HG03064 (cell line): ENCODE data around the gene FBXO41.

ENCODE experiments used
- ATAC-seq: cut with Tn5 transposase; IDR thresholded peaks from one replicate; pipeline ENCODE4 v1.9.1; 2021; ENCODE audit warnings: low read depth; ENCODE audit not compliant: unreplicated experiment

The FBXO41 gene, protein sequence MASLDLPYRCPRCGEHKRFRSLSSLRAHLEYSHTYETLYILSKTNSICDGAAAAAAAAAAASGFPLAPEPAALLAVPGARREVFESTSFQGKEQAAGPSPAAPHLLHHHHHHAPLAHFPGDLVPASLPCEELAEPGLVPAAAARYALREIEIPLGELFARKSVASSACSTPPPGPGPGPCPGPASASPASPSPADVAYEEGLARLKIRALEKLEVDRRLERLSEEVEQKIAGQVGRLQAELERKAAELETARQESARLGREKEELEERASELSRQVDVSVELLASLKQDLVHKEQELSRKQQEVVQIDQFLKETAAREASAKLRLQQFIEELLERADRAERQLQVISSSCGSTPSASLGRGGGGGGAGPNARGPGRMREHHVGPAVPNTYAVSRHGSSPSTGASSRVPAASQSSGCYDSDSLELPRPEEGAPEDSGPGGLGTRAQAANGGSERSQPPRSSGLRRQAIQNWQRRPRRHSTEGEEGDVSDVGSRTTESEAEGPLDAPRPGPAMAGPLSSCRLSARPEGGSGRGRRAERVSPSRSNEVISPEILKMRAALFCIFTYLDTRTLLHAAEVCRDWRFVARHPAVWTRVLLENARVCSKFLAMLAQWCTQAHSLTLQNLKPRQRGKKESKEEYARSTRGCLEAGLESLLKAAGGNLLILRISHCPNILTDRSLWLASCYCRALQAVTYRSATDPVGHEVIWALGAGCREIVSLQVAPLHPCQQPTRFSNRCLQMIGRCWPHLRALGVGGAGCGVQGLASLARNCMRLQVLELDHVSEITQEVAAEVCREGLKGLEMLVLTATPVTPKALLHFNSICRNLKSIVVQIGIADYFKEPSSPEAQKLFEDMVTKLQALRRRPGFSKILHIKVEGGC

DNA sequence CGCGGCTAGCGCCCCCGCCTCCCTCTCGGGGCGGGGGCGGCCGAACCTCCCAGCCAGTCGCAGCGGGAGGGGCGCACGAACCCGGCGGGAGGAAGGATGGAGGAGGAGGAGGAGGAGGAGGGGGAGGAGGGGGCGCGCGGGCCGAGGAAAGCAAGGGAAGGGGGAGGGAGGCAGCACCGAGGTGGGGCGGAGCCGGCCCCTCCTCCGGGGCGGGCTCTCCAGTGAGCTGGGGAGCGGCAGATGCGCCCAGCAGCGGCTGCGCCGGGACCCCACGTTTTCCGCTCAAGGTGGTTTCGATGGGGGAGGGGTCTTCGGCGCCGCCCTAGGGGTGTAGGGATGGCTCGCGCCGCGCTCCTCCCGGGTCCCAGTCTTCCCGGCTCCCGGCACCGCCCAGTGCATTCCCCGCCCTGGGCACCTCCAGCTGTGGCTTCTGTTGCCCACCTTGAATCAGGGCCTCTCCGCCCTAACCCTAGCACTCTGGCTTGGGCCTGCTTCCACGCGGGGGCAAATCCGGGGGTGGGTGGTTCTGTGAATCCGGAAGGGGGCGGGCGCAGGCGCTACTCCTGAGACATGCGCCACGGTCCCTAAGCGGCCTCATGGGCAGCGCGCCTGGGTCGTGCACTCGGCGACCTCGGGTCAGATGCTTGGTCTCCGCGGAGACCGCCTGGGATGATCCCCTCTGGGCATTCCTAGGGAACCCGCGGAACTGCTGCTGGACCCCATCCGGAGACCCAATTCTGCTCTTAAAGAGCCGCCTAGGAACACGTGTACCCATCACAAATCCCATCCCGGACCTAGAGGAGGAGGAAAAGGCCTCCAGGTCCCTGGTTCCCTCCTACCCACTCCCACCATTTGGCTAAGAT lies at the start of gene FBXO41:
TSS of gene FBXO41 (minus strand) at position 183 of the 863 bp plus-strand sequence. CDS start 14,848 bp downstream, outside the sequence.
- peak; percentile 69 for ATAC-seq

DNA sequence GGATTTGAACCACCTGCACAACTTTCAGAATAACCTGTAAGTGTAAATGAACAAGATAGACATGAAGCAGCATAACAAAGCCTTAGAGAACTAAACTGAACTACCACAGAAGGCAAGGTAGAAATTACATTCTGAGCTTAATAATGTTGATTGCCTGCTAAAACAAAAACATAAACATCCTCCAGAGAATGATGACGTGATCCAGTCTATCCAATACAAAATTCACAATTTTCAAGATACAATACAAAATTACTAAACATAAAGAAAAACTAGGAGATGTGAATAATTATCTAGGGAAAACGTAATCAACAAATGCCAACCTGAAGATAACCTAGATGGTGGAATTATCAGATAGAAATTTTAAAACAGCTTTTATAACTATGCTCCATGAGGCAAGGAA lies 49.8 kb upstream of the FBXO41 start:
- ATAC-seq = no peak

DNA sequence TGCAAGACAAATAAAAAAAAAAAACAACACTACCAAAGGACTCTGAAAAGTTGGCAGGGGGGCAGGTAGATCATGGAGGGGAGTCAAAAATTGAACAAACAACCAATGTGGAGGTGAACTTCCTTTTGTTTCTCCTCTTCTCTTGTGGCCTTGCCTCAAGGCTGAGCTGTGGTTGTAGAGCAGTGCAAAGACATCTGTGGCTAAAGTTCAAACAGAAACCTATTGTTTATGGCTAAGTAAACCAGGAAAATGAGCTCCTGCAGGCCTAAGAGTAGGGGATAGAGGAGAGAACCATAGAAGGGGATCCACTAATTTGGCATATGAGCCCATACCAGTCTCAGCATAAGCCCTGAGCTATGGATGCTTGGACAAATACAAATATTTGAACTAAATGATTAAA lies 49.3 kb upstream of the FBXO41 start:
- no peak for ATAC-seq

DNA sequence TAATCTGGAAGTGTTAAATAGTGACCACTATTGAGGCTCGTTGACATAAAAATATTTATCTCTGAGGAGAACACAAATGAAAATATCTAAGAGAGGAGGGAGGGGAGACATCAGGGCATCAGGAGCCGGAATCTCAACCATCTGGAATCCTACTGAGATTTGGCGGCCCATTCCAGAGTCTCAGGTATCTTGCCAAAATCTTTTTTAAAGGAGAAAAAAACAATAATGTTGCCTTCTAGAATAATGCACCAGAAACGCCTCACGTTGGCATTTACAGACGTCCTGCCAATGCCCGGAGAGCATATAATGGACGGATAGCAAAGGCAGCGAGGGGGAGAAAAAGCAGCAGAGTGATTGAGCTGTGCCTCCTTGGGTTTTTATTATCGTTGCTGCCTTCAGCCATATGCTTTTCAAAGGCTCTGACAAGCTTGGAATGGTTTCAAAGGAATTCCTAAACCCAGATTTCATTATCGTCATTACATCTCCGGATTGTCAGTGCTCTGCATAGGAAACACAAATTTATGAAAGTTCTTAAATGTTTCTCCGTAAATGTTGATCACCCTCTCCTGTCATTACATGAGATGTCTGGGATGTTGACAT lies 39.9 kb upstream of the FBXO41 start:
- no peak for ATAC-seq

DNA sequence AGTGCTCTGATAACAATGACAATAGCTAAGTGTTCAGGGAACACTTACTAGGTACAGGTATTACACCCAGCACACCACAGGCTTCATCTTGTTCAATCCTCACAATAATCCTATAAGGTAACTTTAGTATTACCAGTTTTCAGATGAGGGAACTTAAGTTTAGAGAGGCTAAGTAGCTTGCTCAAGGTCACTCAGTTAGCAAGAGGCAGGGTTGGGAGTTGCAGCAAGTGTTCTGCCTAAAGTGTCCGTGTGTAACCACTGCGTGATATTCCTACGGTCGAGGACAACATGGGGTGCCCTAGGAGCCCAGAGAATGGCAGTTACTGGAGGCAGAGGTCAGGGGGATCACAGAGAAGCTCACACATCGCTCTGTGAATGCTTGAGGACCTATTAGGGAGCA lies 39.3 kb upstream of the FBXO41 start:
- no peak for ATAC-seq

DNA sequence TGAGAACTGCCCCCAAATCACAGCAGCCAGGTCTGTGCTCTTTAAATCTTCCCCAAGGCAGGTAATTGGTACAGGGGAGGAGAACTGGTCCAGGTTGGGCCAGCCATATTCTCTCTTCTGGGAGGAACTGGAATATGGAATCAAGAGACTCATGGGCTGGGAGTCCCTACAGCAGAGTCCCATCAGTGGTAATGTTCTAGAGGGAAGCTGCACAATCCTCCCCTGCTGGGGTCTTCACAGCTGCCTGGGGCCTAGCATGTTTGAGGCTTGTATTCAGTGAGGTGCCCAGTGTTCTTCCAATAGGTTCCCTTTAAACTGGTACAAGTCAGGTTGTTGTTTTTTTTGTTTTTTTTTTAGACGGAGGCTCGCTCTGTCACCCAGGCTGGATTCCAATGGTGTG lies 30.2 kb upstream of the FBXO41 start:
- no peak for ATAC-seq

DNA sequence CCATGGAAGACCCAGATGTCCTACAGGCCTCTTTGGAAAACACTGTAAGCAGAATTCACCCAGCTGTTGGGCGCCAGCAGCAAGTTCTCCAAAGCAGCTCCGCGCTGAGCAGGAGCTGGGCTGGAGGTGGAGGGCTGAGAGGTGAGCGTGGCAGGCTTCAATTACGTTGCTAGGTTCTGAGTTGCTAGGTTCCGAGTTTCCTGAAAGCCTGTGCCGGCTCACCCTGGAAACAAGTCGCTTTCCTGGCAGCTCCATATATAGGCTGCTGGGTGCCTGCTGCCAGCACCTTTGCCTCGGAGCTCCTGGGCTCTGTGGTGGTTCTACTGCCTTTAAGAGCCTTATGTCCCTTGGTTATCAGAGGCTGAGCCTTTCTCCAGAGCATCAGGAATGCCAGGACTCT lies 23.4 kb upstream of the FBXO41 start:
- no peak for ATAC-seq

DNA sequence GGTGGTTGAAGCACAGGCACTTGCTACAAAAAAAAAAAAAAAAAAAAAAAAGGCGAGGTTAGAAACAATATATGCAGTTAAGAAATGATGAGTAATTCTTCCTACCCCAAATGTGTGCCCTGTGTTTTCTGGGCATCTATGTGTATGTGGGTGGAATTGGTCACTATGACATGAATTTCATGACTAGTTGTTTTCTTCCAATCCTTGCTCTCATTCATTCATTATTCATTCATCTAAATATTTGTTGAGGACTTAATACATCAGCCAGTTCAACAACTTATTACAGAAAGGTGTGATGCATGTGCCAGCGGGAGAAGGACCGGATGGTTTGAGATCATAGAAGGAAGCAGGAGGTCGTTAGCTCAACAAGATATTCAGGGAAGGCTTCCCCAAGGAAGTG lies 17.4 kb upstream of the FBXO41 start:
- ATAC-seq = no peak

DNA sequence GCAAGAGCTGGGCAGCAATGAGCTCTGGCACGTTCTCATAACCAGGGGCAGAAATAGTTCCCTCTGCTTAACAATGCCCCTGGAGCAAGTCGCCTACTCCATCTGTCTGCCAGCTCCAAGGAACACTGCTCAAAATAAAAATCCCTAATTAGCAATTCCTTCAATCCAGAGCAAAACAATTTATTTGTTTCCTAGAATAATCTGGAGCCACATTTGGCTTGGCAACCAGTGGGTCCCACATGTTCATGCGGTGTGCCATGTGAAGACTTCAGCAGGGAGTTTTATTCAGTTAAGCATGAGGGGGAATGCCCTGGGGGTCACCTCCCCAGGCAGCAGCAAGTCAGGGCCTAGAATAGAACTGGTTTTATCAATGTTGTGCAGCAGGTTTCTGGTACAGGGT lies 16.6 kb upstream of the FBXO41 start:
- no peak for ATAC-seq

DNA sequence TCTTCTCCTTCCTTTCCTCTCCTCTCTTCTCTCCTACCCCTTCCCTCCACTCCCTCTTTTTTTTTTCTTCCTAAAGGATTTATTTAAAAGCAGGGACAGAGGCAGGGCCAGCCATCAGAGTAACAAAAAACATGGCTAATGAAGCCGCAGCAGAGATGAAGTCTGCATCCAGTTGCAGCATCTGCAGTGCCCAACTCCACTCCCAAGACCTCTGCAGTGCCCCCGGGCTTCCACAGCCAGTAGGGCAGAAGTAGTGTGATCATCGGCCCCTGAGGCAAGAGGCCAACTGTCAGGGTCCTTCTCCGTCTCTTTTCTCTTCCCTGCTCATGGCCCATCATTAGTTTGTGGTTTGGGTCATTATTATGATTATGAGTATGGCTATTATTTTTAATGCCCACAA lies 13.3 kb upstream of the FBXO41 start:
- no peak for ATAC-seq

DNA sequence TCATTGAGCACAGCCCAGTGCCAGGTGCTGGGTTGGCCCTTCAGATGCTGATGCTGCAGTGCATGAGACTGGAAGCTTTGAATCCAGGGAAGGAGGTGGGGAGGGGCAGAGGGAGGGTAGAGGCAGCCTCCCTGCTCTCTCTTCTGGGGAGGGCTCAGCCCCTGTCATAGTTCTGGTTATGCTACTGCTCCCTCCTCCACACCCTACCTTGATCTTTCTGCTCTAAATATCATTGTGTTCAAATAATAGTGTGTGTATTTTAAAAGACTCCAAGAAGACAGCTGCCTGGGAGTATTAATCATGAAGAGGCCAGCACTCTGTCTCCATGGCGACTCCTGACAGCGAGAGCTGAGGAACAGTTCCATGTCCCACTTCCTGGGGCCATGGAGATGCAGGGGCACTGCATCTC lies 12.9 kb upstream of the FBXO41 start:
- ATAC-seq = no peak

DNA sequence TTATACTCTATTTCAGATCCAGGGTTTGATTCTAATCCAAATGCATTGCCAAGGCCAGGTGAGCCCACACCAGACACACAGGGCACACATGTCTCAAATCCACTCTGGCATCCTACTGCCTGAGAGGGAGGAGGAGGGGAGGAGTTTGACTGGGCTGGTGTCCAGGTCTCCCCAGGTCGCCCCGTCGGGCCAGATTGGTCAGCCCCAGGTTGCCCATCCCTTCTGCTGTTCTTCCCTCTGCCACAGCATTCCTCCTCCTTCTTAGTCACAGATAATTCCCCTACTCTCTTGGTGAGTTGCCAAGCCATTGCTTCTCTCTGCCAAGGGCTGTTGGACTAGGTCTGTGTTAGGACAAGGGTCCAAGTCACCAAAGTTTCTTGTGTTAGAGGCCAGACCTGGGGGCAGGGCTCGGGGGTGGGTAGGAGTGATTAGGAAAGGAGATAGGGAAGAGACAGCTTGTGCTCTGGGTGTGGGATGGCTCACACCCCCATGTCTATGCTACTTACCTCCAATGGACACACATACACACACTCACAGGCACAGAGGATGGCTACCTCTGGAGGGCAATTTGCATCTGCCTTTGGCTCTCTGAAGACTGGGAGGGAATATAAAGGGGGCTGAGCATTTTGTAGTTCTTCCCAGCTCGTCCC lies 11.6 kb upstream of the FBXO41 start:
- ATAC-seq = no peak

DNA sequence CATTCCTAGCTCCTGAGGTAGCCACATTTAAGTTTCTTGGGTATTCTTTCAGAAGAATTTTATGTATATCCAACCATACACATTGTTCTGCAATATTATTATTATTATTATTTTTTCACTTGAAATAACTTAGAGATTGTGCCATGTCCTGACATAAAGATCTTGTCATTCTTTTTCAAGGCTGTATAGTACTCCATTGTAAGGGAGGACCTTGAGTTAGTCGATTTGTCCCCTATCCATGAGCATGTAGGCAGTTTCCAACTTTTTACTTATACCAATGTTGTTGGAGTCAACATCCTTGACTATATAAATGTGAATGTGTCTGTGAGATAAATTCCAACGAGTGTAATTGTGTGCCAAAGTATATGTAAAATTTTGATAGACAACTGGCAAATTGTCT lies 10.0 kb upstream of the FBXO41 start:
- no peak for ATAC-seq

DNA sequence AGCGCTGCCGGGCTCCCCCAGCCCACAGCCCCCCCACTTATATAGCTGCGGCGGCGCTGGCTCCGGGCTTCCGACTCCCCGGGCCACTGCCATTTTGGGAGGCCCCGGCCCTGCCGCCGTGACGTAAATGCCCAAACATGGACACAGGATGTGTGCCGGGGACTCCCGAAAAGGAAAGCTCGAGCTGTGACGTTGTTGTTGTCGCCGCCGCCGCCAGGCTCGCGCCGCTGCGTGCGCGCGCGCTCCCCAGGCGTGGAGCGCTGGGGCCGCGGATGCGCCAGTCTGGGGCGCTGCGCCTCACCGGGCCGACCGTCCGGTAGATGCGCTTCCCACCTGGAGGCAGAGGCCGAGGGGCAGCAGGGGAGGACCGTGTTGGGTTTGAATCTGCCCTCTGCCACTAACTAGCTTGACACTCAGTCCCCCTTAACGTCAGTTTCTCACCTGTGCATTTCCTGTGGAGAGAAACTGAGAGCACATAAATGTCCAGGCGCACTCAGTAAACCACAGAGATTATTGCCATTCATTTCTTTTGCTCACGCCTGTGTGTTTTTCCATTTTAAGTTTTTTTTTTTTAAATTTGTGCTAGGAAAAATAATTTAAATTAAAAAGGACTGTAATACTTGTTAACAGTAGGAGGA lies 9.4 kb upstream of the FBXO41 start, which contains the start of gene EGR4:
TSS of gene EGR4 (minus strand) at position 15 of the 638 bp plus-strand sequence. CDS start 231 bp downstream, outside the sequence.
- ATAC-seq = peak; percentile 88

DNA sequence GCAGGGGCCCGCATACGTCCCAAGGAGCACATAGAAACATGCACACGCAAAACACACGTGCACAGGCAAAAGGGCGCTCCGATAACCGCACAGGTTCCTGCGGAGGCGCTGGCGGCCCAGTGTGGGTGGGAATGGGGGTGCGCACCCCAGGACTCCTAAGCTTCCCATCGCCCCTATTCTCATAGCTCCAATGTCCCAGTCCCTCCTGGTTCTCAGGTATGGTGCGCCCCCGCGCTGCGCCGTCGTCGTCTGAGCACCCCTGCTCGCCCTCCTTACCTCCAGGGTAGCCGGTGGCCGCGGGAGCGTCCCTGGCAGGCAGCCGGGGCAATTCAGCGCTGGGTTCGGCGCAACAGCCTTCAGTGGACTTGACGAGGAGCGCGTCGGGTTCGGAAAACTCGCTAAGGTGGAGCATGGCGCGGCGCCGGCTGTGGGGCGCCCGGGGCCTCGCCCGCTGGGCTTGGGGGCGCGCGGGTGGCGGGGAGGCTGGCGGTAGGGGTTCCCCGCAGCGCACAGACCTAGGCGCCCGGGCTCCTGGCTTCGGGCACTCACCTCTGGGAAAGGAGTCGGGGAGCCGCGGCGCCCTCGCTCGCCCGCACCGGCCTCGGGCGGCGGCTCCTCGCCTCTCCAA lies 8.7 kb upstream of the FBXO41 start:
- no peak for ATAC-seq

DNA sequence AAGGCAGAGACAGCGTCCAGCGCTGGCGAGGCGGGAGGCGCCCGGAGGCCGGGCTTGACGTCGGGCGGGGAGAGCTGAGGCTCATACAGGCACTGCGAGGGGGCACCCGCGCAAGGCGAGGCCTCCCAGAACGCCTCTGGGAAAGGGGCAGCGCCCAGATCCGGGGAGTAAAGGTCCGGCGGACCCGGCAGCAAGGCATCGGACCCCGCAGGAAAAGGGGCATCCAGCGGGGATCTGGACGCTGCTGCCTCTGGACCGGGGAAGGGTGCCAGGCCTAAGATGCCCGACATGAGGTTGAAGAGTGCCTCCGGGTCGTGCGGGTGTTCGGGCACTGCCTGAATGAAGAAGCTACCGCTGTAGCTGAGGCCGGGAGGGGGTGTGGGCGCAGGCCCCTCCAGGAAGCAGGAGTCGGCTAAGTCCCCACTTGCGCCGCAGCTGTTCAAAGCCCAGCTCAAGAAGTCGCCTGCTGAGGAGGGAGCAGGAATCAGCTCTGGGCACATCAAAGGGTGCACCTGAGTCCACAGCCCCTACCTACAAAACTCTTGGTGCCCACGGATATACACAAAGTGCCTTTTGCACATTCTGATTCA lies 8.1 kb upstream of the FBXO41 start:
- no peak for ATAC-seq

DNA sequence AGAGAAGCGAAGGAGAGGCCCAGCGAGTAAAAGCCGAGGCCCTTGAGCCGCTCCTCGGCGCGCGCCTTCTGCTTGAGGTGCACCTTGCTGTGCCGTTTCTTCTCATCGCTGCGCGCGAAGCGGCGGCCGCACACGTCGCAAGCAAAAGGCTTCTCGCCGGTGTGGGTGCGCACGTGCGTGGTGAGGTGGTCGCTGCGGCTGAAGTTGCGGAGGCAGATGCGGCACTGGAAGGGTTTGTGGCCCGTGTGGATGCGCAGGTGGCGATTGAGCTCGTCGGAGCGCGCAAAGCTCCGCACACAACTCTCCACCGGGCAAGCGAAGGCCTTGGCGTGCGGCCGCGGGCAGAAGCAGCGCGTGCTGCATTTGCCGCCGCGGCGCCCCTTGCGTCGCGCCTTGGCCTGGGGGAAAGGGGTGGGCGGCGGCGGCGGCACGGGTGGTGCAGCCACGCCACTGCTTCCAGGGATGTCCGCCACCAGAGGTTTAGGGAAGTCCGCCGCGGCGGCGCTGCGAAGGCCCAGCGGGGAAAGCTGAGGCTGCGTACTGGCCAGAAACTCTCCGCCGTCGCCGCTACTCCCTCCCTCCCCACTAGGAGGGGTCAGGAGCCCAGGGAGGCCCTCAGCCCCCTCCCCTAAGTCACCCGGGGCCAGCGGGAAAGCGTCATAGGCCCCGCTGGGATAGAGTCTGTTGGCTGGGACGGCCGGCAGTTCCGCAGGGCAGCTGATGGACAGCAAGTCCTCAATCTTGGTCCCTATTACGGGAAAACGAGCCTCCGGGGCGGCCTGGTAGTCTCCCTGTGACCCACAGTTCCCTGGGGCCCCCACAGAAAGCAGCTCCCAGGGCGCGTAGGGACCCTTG lies 7.4 kb upstream of the FBXO41 start:
- no peak for ATAC-seq

DNA sequence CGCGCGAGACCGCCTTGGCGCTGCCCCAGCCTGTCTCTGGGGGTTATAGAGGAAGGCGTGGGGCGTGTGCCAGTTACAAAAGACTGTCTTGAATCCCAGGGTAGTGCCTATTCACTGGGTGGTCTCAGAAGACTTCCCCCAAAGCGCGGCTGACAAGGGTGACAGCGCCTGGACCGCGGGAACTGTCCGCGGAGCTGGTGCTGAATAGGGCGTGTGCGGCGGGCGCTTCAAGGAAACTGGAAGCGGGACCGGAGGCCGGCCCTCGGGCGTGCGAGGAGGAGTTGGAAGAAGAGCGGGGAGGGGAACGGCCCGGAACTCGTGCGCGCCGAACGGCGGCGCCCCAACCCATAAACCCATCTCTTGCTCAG lies 6.8 kb upstream of the FBXO41 start:
- no peak for ATAC-seq
